Parathyroid adenoma (tissue), 2 donors: ENCODE measurements around the gene ARHGEF40.

Experiments
- H2AFZ ChIP-seq: fragments of 300-600 bp; sonication (generic); one replicate; pipeline ENCODE4 v1.7.0; 2017; ENCODE audit warnings: antibody characterized with exemption, mild to moderate bottlenecking
- H3K27ac ChIP-seq: fragments of 300-600 bp; sonication (generic); one replicate; pipeline ENCODE4 v1.7.0; 2017
- H3K27me3 ChIP-seq: fragments of 300-600 bp; sonication (generic); one replicate; pipeline ENCODE4 v1.7.0; 2017; ENCODE audit warnings: low read length; ENCODE audit not compliant: control insufficient read depth, insufficient read depth
- H3K36me3 ChIP-seq: fragments of 300-600 bp; sonication (generic); one replicate; pipeline ENCODE4 v1.7.0; 2017; ENCODE audit warnings: low read length; ENCODE audit not compliant: control insufficient read depth, insufficient read depth
- H3K4me1 ChIP-seq: fragments of 300-600 bp; sonication (generic); one replicate; pipeline ENCODE4 v1.7.0; 2017; ENCODE audit warnings: control low read depth
- H3K4me2 ChIP-seq: fragments of 300-600 bp; sonication (generic); one replicate; pipeline ENCODE4 v1.7.0; 2017; ENCODE audit warnings: low read length
- H3K4me3 ChIP-seq: fragments of 300-600 bp; sonication (generic); one replicate; pipeline ENCODE4 v1.7.0; 2017; ENCODE audit warnings: low read depth, low read length
- H3K79me2 ChIP-seq: fragments of 300-600 bp; sonication (generic); one replicate; pipeline ENCODE4 v1.7.0; 2017; ENCODE audit warnings: control low read depth
- H3K9ac ChIP-seq: fragments of 300-600 bp; sonication (generic); one replicate; pipeline ENCODE4 v1.7.0; 2017; ENCODE audit warnings: mild to moderate bottlenecking
- H3K9me3 ChIP-seq: fragments of 300-600 bp; sonication (generic); one replicate; pipeline ENCODE4 v1.7.0; 2017; ENCODE audit warnings: low read length; ENCODE audit not compliant: control insufficient read depth
- TF ChIP-seq, protein P1 (sequence below): fragments of 300-600 bp; sonication (generic); IDR thresholded peaks from one replicate; pipeline ENCODE4 v1.7.0; 2017; ENCODE audit warnings: antibody characterized with exemption, mild to moderate bottlenecking
- donor health status: primary hyperparathyroidism.

ARHGEF40 gene

DNA sequence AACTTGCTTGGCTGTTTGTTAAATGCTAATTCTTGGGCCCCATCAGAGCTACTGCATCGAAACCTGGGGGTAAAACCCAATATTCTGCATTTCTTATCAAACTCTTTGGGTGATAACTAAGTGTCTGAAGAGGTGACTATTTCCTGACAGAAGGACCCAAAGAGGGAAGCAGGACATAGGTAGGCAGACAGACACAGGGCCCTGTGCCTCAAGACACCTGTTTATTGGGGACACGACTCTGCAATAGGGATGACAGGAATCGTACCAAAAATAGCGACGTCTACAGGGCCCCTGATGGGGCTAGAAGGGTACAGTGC, 19.7 kb downstream of the ARHGEF40 start:
- no peak overlapping the region for H3K27ac ChIP-seq
- H3K4me1 ChIP-seq = peaks cover 26% of the 10 kb centered on the region
- H3K79me2 ChIP-seq = peaks cover 10% of the 10 kb centered on the region
- H3K4me2 ChIP-seq = no peak overlapping the region
- H3K36me3 ChIP-seq = no peaks in the 10 kb centered on the region
- TF ChIP-seq, protein P1, sequence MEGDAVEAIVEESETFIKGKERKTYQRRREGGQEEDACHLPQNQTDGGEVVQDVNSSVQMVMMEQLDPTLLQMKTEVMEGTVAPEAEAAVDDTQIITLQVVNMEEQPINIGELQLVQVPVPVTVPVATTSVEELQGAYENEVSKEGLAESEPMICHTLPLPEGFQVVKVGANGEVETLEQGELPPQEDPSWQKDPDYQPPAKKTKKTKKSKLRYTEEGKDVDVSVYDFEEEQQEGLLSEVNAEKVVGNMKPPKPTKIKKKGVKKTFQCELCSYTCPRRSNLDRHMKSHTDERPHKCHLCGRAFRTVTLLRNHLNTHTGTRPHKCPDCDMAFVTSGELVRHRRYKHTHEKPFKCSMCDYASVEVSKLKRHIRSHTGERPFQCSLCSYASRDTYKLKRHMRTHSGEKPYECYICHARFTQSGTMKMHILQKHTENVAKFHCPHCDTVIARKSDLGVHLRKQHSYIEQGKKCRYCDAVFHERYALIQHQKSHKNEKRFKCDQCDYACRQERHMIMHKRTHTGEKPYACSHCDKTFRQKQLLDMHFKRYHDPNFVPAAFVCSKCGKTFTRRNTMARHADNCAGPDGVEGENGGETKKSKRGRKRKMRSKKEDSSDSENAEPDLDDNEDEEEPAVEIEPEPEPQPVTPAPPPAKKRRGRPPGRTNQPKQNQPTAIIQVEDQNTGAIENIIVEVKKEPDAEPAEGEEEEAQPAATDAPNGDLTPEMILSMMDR = no peak
- no peak overlapping the region for H3K4me3 ChIP-seq
- no peaks in the 10 kb centered on the region for H3K27me3 ChIP-seq
- no peak overlapping the region for H3K9ac ChIP-seq
- no peaks in the 10 kb centered on the region for H3K9me3 ChIP-seq
- no peak overlapping the region for H2AFZ ChIP-seq

DNA sequence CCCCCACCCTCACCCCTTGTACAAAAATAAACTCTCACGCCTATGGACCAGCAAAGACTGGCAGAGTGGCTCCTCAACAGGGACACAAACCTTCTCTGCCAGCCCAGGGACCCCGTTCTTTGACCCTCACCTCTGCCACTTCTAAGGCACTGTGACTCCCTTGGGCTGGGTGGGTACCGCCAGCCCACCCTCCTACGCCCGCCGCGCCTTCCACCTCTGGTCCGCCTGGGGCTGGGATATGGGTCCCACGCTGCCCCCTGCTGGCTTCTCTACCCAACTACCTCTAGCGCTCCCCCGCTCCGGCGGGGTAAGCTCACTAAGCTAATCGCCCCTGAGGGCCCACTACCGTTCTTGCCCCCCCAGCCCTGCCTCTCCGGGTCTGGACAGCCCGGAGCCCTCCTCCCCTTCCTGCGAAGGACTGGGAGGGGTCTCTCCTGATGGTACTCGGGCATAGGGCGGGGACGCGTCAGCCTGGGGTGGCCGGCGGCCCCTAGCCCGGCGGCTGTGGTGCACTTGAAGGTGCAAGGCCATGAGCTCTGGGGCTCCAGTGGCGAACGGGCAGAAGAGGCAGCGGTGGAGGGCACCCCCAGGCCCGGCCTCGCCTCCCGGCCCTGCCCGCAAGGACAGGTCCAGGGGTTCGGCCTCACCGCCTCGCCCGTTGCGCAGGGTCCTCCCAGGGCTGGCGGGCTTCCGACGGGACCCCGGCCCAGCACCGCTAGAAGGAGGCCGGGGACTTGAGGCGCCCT, 20.3 kb downstream of the ARHGEF40 start:
- Histone ChIP-seq H3K4me2 (no peak overlapping the region), H3K27me3 (no peaks in the 10 kb centered on the region), H3K79me2 (peaks cover 10% of the 10 kb centered on the region), H3K27ac (no peak overlapping the region), H2AFZ (no peak overlapping the region), H3K4me3 (no peak overlapping the region), H3K36me3 (no peaks in the 10 kb centered on the region), H3K9ac (no peak overlapping the region), H3K9me3 (no peaks in the 10 kb centered on the region), H3K4me1 (peaks cover 26% of the 10 kb centered on the region)
- TF ChIP-seq, protein P1 = peak; percentile 66

DNA sequence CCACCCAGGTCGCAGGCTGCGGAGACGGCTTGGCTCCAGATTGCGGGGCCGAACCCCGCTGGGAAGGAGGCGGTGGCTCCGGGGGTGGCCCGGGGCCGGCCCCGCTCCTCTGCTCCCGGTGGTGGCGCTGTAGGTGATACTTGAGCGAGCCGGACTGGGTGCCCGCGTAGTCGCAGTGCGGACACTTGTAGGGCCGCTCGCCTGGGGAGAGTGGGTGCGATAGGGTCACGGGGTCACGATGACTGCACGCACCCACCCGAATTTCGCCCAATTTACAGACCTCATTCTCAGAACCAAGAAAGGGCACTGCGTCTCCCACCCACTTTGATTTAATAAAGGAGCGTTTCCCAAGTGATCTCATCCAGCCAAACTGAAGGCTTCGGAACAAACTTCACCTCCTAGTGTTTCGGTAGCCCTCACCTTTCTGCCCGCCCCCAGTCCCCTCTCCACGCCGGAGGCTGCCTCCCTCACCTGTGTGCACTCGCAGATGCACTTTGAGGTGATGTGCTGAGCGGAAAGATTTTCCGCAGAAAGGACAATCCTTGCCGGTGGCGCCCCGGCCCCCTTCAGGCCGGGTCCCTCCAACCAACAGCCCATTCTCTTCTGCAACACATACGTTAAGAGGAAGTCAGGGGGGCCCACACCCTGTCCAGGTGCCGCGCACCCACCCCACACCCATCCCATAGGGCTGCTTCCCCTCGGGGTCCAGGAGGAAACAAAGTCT, 21.0 kb downstream of the ARHGEF40 start:
- no peak overlapping the region for H2AFZ ChIP-seq
- TF ChIP-seq, protein P1 = no peak
- no peaks in the 10 kb centered on the region for H3K27me3 ChIP-seq
- no peak overlapping the region for H3K27ac ChIP-seq
- H3K9ac ChIP-seq = no peak overlapping the region
- peaks cover 26% of the 10 kb centered on the region for H3K4me1 ChIP-seq
- no peak overlapping the region for H3K4me3 ChIP-seq
- peaks cover 10% of the 10 kb centered on the region for H3K79me2 ChIP-seq
- no peak overlapping the region for H3K4me2 ChIP-seq
- H3K9me3 ChIP-seq = no peaks in the 10 kb centered on the region
- no peaks in the 10 kb centered on the region for H3K36me3 ChIP-seq

DNA sequence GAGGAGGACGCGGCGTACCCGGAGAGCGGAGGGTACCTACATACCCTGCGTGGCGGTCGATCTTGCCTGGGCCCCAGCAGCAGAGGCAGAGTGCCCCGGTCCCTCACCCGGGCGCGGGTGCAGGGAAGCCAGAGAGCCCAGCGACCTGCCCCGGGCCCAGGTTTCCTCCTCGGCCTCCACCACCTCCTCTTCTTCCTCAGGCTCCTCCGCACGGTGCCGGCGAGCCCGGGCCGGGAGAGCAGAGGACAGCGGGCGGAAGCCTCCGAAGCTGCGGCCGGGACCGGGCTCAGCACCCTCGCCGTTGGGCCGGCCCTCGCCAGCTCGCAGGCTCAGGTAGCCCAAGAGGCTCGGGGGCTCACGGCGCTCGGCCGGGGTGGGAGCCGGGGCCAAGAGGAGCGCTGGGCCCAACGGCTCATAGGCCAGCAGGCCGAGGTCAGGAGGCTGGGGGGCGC, 21.7 kb downstream of the ARHGEF40 start:
- no peaks in the 10 kb centered on the region for H3K36me3 ChIP-seq
- TF ChIP-seq, protein P1 = no peak
- H3K27me3 ChIP-seq = no peaks in the 10 kb centered on the region
- no peak overlapping the region for H3K4me2 ChIP-seq
- H3K79me2 ChIP-seq = peaks cover 10% of the 10 kb centered on the region
- H3K9ac ChIP-seq = no peak overlapping the region
- H2AFZ ChIP-seq = no peak overlapping the region
- no peak overlapping the region for H3K4me3 ChIP-seq
- H3K4me1 ChIP-seq = peaks cover 31% of the 10 kb centered on the region
- no peaks in the 10 kb centered on the region for H3K9me3 ChIP-seq
- no peak overlapping the region for H3K27ac ChIP-seq
